GM21786 (cell line): ENCODE measurements around the gene PNPLA7.
"Not testable (repeated sequence)": the region's sequence is repeated elsewhere in the genome, so short reads cannot be mapped to it uniquely, and the experiment has no call there.

Experiments
- ATAC-seq: cut with Tn5 transposase; IDR thresholded peaks from one replicate; pipeline ENCODE4 v1.9.1; 2021; ENCODE audit not compliant: unreplicated experiment

Gene PNPLA7

DNA sequence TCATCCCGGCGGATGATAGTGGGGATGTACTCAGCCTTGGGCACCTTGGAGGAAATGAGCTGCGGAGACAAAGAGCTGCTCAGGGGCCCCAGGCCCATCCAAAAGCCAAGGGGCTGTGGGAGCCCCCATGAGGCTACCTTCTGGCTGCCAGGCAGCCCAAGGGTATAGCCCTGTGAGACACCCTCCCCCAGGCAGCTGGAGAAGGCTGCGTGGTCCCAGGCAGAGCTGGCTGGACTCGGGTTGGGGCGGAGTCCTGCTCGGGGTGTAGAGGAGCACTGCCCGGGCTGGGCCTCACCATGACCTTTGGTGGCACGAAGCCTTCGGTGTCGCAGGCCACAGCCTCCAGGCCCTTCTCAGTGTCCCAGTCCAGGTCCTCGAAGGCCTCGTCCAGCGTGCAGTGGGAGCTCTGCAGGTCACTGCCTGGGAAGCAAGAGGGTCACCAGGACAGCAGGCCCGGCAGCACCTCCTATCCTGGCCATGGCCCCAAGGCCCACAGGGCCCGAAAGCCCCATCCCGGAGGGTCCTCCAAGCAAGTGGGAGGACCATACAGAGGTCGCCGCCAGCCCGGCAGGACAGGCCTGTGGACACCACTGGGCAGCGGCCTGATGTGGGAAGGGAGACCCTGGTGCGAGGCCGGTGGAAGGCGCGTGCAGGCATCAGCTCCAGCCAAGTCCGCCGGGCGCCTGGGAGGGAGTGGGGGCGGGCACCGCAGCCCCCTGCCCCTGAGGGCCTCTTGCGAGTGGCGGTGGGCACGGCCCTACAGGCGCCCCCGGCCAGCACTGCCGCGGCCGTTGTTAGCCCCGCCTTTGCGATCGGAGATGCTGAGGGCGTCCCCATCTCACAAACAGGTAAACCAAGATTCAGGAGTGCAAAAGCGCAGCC, 97.2 kb downstream of the PNPLA7 start:
- ATAC-seq, result no peak

- no peak for ATAC-seq
Measured at GRCh38 chr9:137452006-137452760, 98.0 kb downstream of the PNPLA7 start.

DNA sequence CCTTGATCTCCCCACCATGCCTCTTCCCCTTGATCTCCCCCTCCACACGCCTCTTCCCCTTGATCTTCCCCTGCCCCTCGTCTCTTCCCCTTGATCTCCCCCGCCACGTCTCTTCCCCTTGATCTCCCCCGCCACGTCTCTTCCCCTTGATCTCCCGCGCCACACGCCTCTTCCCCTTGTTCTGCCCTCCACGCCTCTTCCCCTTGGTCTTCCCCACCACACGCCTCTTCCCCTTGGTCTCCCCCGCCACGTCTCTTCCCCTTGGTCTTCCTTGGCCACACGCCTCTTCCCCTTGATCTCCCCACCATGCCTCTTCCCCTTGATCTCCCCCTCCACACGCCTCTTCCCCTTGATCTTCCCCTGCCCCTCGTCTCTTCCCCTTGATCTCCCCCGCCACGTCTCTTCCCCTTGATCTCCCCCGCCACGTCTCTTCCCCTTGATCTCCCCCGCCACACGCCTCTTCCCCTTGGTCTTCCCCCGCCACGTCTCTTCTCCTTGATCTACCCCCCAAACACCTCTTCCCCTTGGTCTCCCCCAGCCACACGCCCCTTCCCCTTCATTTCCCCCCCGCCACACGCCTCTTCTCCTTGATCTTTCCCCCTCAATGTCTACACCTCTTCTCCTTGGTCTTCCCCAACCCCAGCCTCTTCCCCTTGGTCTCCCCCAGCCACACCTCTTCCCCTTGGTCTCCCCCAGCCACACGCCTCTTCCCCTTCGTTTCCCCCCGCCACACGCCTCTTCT, 98.8 kb downstream of the PNPLA7 start:
- ATAC-seq, result not testable (repeated sequence)

DNA sequence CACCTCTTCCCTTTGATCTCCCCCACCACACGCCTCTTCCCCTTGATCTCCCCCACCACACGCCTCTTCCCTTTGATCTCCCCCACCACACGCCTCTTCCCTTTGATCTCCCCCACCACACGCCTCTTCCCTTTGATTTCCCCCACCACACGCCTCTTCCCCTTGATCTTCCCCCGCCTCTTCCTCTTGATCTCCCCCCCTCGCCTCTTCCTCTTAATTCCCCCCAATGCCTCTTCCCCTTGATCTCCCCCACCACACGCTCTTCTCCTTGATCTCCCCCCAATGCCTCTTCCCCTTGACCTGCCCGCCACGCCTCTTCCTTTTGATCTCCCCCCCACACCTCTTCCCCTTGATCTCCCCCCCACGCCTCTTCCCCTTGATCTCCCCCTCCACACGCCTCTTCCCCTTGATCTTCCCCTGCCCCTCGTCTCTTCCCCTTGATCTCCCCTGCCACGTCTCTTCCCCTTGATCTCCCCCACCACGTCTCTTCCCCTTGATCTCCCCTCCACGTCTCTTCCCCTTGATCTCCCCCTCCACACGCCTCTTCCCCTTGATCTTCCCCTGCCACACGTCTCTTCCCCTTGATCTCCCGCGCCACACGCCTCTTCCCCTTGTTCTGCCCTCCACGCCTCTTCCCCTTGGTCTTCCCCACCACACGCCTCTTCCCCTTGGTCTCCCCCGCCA, 99.5 kb downstream of the PNPLA7 start:
- not testable (repeated sequence) for ATAC-seq

DNA sequence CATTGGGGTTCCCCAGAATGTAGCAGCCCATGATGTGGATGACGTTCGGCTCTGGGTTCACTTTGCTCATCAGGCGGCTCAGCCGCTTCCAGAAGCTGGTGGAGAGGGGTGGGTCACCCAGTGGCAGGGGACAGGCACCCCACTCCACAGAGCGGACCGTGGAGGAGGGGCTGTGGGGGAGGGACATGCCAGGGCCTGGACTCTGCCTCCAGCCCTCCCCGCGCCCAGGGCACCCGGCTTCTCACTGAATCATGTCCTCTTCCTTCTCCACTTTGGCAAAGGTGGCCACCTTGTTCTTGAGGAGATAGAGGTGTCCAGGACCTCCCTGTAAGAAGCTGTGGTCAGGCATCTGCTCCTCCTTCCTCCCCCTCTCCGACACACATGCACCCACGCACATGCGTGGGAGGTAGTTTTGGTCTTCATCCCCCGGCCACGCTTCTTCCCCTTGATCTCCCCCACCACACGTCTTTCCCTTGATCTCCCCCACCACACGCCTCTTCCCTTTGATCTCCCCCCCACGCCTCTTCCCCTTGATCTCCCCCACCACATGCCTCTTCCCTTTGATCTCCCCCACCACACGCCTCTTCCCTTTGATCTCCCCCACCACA, 100.2 kb downstream of the PNPLA7 start:
- ATAC-seq, result no peak

- no peak for ATAC-seq
Measured at GRCh38 chr9:137449081-137449844, 100.9 kb downstream of the PNPLA7 start.

DNA sequence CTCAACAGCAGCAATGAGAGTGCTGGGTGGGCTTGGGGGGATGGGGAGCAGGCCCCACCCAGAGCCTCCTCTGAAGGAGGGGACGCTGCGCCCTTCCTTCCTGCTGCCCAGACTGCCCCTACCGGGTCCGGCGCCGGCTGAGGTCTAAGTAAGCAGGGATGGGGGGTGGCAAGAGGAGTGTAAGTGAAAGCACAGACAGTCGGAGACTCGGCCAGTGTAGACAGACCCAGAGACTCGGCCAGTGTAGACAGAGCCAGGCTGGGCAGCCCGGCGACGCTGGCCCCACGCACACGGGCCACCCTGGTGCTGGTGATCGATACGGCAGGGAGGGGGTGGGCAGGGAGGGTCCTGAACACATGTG, 101.6 kb downstream of the PNPLA7 start:
- no peak for ATAC-seq

DNA sequence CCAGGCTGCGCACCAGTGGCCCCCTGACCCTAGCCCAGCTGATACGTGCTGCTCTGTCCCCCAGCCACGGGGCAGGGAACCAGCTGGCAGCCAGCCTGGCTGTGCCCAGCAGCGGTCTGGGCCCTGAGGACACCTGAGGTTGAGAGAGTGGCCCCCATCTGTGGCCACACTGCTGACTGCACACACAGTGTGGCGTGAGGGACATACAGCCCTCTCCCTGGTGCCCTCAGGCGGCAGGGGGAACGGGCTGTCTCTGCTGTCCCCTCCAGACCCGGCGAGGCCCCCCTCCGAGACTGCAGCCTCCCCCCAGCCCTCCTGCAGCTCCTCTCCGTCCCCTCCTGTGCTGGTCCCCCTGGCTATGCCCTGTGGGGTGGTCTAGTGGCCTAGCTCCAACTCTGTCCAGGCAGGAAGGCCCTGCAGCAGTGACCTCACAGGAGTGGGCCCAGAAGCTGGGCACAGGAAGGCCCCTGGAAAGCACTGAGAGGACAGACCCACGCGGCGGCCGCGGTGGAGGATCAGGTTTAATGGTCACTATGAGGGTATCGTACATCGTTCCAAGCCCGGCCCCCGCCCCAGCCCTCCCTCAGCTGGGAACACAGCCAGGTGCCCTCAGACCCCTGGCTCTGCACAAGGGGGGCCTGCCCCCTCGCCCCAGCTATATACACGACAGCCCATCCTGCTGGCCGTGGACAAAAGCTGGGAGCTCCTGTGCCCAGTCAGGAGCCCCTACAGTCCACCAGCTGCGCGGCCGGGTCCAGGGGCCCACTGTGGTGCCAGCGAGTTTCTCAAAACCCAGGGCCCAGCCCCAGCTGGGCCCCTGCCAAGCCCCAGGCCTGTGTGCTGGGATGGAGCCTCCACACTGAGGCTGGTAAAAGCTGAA, 102.2 kb downstream of the PNPLA7 start:
- no peak for ATAC-seq

DNA sequence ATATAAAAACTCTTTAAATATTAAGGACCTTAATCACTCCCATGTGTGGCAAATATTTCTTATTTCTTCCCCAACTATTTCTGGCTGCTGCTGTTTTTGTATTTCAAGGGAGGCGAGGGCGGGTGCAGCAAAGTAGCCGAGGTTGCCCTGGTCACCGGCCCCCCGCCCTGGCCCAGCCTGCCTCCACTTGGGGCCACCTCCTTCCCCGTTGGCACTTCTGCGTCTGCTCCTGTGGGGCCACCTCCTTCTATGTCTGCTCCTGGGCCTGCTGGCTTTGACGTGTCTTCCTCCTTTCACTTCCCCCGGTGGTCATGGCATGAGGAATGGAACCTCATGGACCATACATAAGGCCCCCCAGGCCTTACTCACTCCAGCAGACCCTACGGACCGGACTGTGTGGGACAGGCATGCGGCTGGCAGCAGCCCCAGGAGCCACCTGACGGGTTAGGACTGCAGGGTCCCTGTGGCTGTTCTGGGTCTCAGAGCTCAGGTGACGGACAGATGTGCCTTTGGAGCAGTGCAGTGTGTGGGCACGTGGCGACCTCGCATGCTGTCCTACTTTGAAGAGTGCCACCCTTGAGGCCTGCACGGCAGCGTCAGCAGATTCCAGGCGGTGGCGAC, 103.2 kb downstream of the PNPLA7 start:
- no peak for ATAC-seq

GRCh38 chr9:137445930-137446431, 104.2 kb downstream of the PNPLA7 start:
- no peak for ATAC-seq

GRCh38 chr9:137445275-137445807, 104.9 kb downstream of the PNPLA7 start:
- no peak for ATAC-seq

- ATAC-seq, result no peak
Measured at GRCh38 chr9:137444106-137444790, 106.0 kb downstream of the PNPLA7 start.

- no peak for ATAC-seq
Measured at GRCh38 chr9:137441935-137442321, 108.3 kb downstream of the PNPLA7 start.

GRCh38 chr9:137441289-137441934, 108.8 kb downstream of the PNPLA7 start, which contains the start of gene ENTPD8:
ENTPD8 (minus strand) TSS chr9:137441357; CDS start chr9:137438285, 3,072 bp downstream.
- ATAC-seq, result no peak

DNA sequence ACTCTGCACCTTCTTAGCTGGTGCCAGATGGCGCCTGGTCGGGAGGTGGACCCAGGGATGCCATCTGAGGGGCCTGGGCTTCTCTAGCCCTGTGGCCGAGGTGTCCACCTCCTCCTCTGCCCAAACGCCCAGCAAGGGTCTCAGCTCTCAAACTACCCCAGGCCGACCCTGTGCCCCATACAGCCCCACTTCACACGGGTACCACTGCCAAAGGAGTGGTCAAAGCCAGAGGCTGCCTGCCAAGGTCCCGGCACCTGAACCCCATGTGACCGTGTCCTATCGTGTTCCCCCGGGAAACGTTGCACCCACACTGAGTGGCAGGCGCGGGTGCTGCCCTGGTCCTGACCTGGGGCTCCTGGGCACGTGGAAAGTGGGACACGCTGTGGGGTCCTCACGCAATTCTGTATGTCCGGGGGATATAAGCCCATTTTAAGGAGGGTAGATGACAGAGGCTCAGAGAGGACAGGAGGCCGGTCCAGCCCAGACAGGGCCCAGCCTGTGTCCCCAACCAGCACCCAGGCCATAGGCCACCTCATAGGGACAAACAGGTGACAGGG, 111.0 kb downstream of the PNPLA7 start:
- no peak for ATAC-seq

DNA sequence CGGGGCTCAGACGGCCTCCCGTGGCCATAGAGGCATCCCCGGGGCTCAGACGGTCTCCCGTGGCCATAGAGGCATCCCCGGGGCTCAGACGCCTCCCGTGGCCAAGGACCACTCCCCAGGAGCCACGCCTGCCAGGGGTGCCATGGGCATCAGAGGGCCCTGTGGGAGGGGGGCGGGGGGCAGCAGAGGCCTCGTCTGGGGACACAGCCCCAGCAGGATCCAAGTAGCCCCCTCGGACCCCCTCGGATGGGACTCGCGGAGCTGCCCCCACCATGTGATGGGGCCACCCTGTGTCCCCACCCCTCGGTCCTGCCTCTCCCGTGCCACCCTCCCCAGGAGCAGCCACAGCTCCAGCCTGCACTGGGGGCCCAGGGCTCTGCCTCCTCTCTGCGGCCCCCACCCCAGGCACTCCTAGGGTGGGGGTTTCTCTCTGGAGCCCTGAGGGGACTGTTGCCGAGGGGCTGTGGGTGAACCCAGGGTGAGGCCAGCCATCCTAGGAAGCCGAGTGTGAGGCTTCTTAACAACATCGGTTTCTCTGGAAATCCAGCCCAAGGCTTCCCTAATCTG, 111.5 kb downstream of the PNPLA7 start:
- ATAC-seq, result no peak
